ENCODE measurements around the gene WEE2. TPM values are rescaled to one million over a fixed set of nuclear protein-coding genes. Genes with fewer than 3 reads are reported as not detected.

WEE2 gene
- total RNA-seq, 1 donor from 2014 or later: not detected

- no peak within 1 kb of the TSS for H3K4me3 Mint-ChIP-seq (ENCODE audit: unreplicated experiment)
- H3K27me3 Mint-ChIP-seq (ENCODE audit: unreplicated experiment): no peaks in the 10 kb centered on the region
- no peaks in the 10 kb centered on the region for H3K4me1 Mint-ChIP-seq (ENCODE audit: low read depth, unreplicated experiment)
- no peak for TF ChIP-seq CTCF (IDR thresholded peaks at IDR 0.05; ENCODE audit: partially characterized antibody, unreplicated experiment)
- DNase-seq: no peak
- peaks cover 6% of the 10 kb centered on the region for H3K36me3 Mint-ChIP-seq (ENCODE audit: unreplicated experiment)
- peaks cover 2% of the 10 kb centered on the region for H3K9me3 Mint-ChIP-seq (ENCODE audit: unreplicated experiment)
- H3K27ac Mint-ChIP-seq (ENCODE audit: unreplicated experiment): no peak within 1 kb of the TSS
Measured at GRCh38 chr7:141776374-141776773, 68.2 kb downstream of the WEE2 start, which contains the start of gene TAS2R4. Gene TAS2R4 (plus strand): TSS chr7:141776674. CDS start chr7:141778489, 1,815 bp downstream.

Other genes starting within 250 kb of the WEE2 start
- 26.1 TPM for gene AGK, start 156.9 kb upstream of the WEE2 start, total RNA-seq (ENCODE audit: unreplicated experiment)
- 9.5 TPM for gene DENND11, start 6.2 kb upstream of the WEE2 start, total RNA-seq (ENCODE audit: unreplicated experiment)
- 123 TPM for gene SSBP1, start 30.0 kb downstream of the WEE2 start, total RNA-seq (ENCODE audit: unreplicated experiment)
- gene TAS2R3, start 55.7 kb downstream of the WEE2 start, total RNA-seq (ENCODE audit: unreplicated experiment): 1.6 TPM
- 1.0 TPM for gene TAS2R4, start 68.3 kb downstream of the WEE2 start, total RNA-seq (ENCODE audit: unreplicated experiment)
- gene TAS2R5, start 81.9 kb downstream of the WEE2 start, total RNA-seq (ENCODE audit: unreplicated experiment): 1.3 TPM
- gene PRSS37, start 133.1 kb downstream of the WEE2 start, total RNA-seq (ENCODE audit: unreplicated experiment): not detected
- not detected for gene OR9A4, start 208.0 kb downstream of the WEE2 start, total RNA-seq (ENCODE audit: unreplicated experiment)
- not detected for gene CLEC5A, start 238.6 kb downstream of the WEE2 start, total RNA-seq (ENCODE audit: unreplicated experiment)

Measured in glutamatergic neuron (in vitro differentiated cells).